ENCODE measurements around the gene SLC34A1. TPM values are rescaled to one million over a fixed set of nuclear protein-coding genes. Genes with fewer than 3 reads are reported as not detected.

The SLC34A1 gene
- total RNA-seq, 4 donors from 2014 or later: not detected

- Histone ChIP-seq H3K36me3 (no peaks in the 10 kb centered on the region), H3K9me3 (no peaks in the 10 kb centered on the region), H3K4me1 (peaks cover 32 to 60% (median 47%) of the 10 kb centered on the region in 4 donors), H3K4me3 (no peak overlapping the region), H3K27ac (replicated peaks in 1 of 4) (no peak overlapping the region), H3K27me3 (no peaks in the 10 kb centered on the region)
- 85% methylated on average over 11 of the region's 11 CpGs for WGBS
- DNase-seq (ENCODE audit: extremely low spot score): no peak
- intact Hi-C loops (cut with DNase I): no loop called here
- TF ChIP-seq, protein P1, sequence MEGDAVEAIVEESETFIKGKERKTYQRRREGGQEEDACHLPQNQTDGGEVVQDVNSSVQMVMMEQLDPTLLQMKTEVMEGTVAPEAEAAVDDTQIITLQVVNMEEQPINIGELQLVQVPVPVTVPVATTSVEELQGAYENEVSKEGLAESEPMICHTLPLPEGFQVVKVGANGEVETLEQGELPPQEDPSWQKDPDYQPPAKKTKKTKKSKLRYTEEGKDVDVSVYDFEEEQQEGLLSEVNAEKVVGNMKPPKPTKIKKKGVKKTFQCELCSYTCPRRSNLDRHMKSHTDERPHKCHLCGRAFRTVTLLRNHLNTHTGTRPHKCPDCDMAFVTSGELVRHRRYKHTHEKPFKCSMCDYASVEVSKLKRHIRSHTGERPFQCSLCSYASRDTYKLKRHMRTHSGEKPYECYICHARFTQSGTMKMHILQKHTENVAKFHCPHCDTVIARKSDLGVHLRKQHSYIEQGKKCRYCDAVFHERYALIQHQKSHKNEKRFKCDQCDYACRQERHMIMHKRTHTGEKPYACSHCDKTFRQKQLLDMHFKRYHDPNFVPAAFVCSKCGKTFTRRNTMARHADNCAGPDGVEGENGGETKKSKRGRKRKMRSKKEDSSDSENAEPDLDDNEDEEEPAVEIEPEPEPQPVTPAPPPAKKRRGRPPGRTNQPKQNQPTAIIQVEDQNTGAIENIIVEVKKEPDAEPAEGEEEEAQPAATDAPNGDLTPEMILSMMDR (IDR thresholded peaks at IDR 0.05): no peak
- TF ChIP-seq POLR2A (IDR thresholded peaks at IDR 0.05; ENCODE audit: low read depth) (no peak), POLR2AphosphoS5 (IDR thresholded peaks at IDR 0.05) (no peak), EP300 (IDR thresholded peaks at IDR 0.05) (no peak)
Observed at GRCh38 chr5:177364159-177364962, 19.9 kb upstream of the SLC34A1 start.

DNA sequence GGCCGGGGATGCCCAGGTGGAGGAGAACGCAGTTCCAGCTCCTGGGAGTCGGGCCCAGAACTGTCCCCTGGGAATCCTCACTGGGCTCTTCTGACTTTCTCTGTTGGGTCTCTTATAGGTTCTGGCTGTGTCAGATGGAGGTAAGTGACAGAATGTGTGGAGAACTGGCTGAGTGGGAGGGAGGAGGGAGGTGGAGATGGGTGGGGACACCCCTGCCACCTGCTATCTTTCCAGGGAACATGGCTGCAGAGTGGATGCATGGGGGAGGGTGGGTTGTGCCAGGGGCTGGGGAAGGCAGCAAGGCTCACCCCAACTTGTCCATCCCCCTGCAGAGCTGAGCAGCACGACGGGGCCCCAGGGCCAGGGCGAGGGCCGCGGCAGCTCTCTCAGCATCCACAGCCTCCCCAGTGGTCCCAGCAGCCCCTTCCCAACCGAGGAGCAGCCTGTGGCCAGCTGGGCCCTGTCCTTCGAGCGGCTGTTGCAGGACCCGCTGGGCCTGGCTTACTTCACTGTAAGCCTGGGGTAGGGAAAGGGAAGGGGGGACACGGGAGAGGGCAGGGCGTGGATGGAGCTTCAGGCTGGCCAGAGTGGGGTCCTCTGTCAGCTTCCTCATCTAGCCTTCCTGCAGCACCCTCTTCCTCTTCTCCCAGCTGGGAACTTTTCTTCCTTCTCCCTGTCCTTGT is 18.2 kb upstream of the SLC34A1 start:
- intact Hi-C loops (cut with DNase I): no loop called here
- peaks cover 35 to 71% (median 54%) of the 10 kb centered on the region in 4 donors for H3K4me1 ChIP-seq

GRCh38 chr5:177366528-177367322 is 17.5 kb upstream of the SLC34A1 start:
- Histone ChIP-seq H3K36me3 (peaks cover 0 to under 1% (median 0%) of the 10 kb centered on the region in 4 donors), H3K4me1 (peaks cover 38 to 78% (median 61%) of the 10 kb centered on the region in 4 donors), H3K27ac (replicated peaks in 1 of 4) (peak overlapping the region; percentile 90 to 95 (median 93)), H3K27me3 (no peaks in the 10 kb centered on the region), H3K9me3 (no peaks in the 10 kb centered on the region), H3K4me3 (peak overlapping the region; percentile 52 to 66 (median 58))
- intact Hi-C loops (cut with DNase I): no loop called here
- DNase-seq (ENCODE audit: extremely low spot score): peak; percentile 94
- peak; percentile 68 to 70 for TF ChIP-seq POLR2AphosphoS5 (IDR thresholded peaks at IDR 0.05)
- TF ChIP-seq, protein P1 (IDR thresholded peaks at IDR 0.05): no peak
- WGBS: 17% methylated on average over 18 of the region's 36 CpGs

More for the DNA sequence above, 18.2 kb upstream of the SLC34A1 start:
- Histone ChIP-seq H3K9me3 (no peaks in the 10 kb centered on the region), H3K27ac (replicated peaks in 1 of 4) (peak overlapping the region; percentile 90 to 95 (median 93)), H3K27me3 (no peaks in the 10 kb centered on the region), H3K4me3 (peak overlapping the region; percentile 52 to 66 (median 58)), H3K36me3 (no peaks in the 10 kb centered on the region)
- TF ChIP-seq POLR2A (IDR thresholded peaks at IDR 0.05; ENCODE audit: low read depth) (no peak), EP300 (IDR thresholded peaks at IDR 0.05) (no peak), POLR2AphosphoS5 (IDR thresholded peaks at IDR 0.05) (no peak)
- TF ChIP-seq, protein P1 (IDR thresholded peaks at IDR 0.05): no peak
- DNase-seq (ENCODE audit: extremely low spot score): no peak
- 56% methylated on average over 10 of the region's 14 CpGs for WGBS

- peaks cover 0 to 6% (median 0%) of the 10 kb centered on the region in 4 donors for H3K36me3 ChIP-seq
Observed at GRCh38 chr5:177367323-177367848, 16.8 kb upstream of the SLC34A1 start.

More at GRCh38 chr5:177367323-177367848, 16.8 kb upstream of the SLC34A1 start:
- intact Hi-C loops (cut with DNase I): no loop called here
- peak overlapping the region; percentile 90 to 95 (median 93) for H3K27ac ChIP-seq (replicated peaks in 1 of 4)
- WGBS: 58% methylated on average over 11 of the region's 46 CpGs
- peak overlapping the region; percentile 52 to 66 (median 58) for H3K4me3 ChIP-seq
- TF ChIP-seq POLR2A (IDR thresholded peaks at IDR 0.05; ENCODE audit: low read depth) (no peak), POLR2AphosphoS5 (IDR thresholded peaks at IDR 0.05) (no peak), EP300 (IDR thresholded peaks at IDR 0.05) (no peak)
- TF ChIP-seq, protein P1 (IDR thresholded peaks at IDR 0.05): no peak
- peaks cover 38 to 78% (median 65%) of the 10 kb centered on the region in 4 donors for H3K4me1 ChIP-seq
- no peaks in the 10 kb centered on the region for H3K27me3 ChIP-seq
- no peaks in the 10 kb centered on the region for H3K9me3 ChIP-seq
- DNase-seq (ENCODE audit: extremely low spot score): no peak

Measured in esophagus muscularis mucosa (tissue), 4 donors.